HCT116 (cell line): Measurements from ENCODE around the gene OR51E2. TPM values are rescaled to one million over a fixed set of nuclear protein-coding genes. Genes with fewer than 3 reads are reported as not detected.

Source experiments
- ATAC-seq: fragments of 200-7000 bp; cut with Tn5 transposase; 2 replicates; pipeline ENCODE4 v1.9.1; 2020; ENCODE audit warnings: mild to moderate bottlenecking, moderate library complexity
- BruUV-seq: library from RNA; stranded (reverse); fragments of 400-500 nt; replicated peaks from 2 replicates; lab custom pipeline; 2021; lab: Mats Ljungman, UMichigan
- CTCF ChIA-PET: fragments of 300-600 bp; sonication (Branson Sonifier 250); formaldehyde crosslinking; loops from one replicate; lab custom pipeline; 2021; ENCODE audit warnings: antibody characterized with exemption; lab: Charles Lee
- POLR2A ChIA-PET: fragments of 300-600, 350-600 bp; sonication (Branson Sonifier 250); formaldehyde crosslinking; loops from one replicate; lab custom pipeline; 2021; ENCODE audit warnings: antibody characterized with exemption; lab: Charles Lee
- RAD21 ChIA-PET, 2 experiments: fragments of 300-600 bp; sonication (Branson Sonifier 250); formaldehyde crosslinking; loops; one replicate each; lab custom pipeline; 2023; ENCODE audit warnings: low total read pairs in 2 of 2; ENCODE audit not compliant: uncharacterized antibody in 2 of 2, unreplicated experiment in 2 of 2, low non-redundant PET in 1 of 2; lab: Charles Lee
- DNase-seq: peaks from one replicate; pipeline ENCODE4 v3.0.0-alpha.2; 2010; ENCODE audit warnings: low read depth, low spot score
- H2AFZ ChIP-seq: fragments of 200-600 bp; shearing (Covaris generic), sonication (generic); 2 replicates; pipeline ENCODE4 v1.6.1; 2017; ENCODE audit warnings: low read depth, mixed run types, mixed read lengths, antibody characterized with exemption, low read length; ENCODE audit not compliant: poor library complexity, severe bottlenecking
- H3K27ac ChIP-seq: 2 replicates; pipeline ENCODE4 v1.5.1; 2012; ENCODE audit warnings: low read depth, low read length
- H3K27me3 ChIP-seq: fragments of 200-600 bp; sonication (generic); 2 replicates; pipeline ENCODE4 v1.6.1; 2016; ENCODE audit warnings: mixed run types, low read length, mixed read lengths; ENCODE audit not compliant: insufficient read depth
- H3K36me3 ChIP-seq, 2 experiments: fragments of 200-500 bp in 1 of 2; fragments of 200-600 bp in 1 of 2; sonication (Bioruptor generic) in 1 of 2; sonication (generic) in 1 of 2; 2 replicates each; pipeline versions ENCODE4 v1.5.1 to v1.6.1; 2014 to 2016; ENCODE audit warnings: low read length in 2 of 2, inconsistent platforms in 1 of 2, mixed read lengths in 1 of 2, mixed run types in 1 of 2; ENCODE audit not compliant: insufficient read depth in 2 of 2, control insufficient read depth in 1 of 2
- H3K4me1 ChIP-seq, 2 experiments: fragments of 200-600 bp in 1 of 2; sonication (generic) in 1 of 2; 2 replicates each; pipeline versions ENCODE4 v1.5.1 to v1.6.1; 2012 to 2017; ENCODE audit warnings: low read length in 2 of 2, inconsistent platforms in 1 of 2, mild to moderate bottlenecking in 1 of 2, mixed read lengths in 1 of 2, mixed run types in 1 of 2, moderate library complexity in 1 of 2; ENCODE audit not compliant: insufficient read depth in 2 of 2, control insufficient read depth in 1 of 2
- H3K4me2 ChIP-seq: fragments of 200-600 bp; sonication (generic); 2 replicates; pipeline ENCODE4 v1.6.1; 2017; ENCODE audit warnings: mixed run types, low read length, mixed read lengths
- H3K4me3 ChIP-seq, 2 experiments: fragments of 200-600 bp in 1 of 2; sonication (generic) in 1 of 2; replicated peaks in 1 of 2; 2 replicates each; pipeline ENCODE4 v1.5.1; 2011 to 2016; ENCODE audit warnings: low read length in 2 of 2, control low read depth in 1 of 2, low read depth in 1 of 2, mild to moderate bottlenecking in 1 of 2, mixed read lengths in 1 of 2, mixed run types in 1 of 2
- H3K79me2 ChIP-seq: fragments of 200-600 bp; sonication (generic); 2 replicates; pipeline ENCODE4 v1.6.1; 2017; ENCODE audit warnings: mild to moderate bottlenecking, mixed run types, low read length, moderate library complexity, mixed read lengths; ENCODE audit not compliant: insufficient read depth
- H3K9ac ChIP-seq: fragments of 200-600 bp; sonication (generic); 2 replicates; pipeline ENCODE4 v1.6.1; 2016; ENCODE audit warnings: low read length, mixed read lengths
- H3K9me2 ChIP-seq: fragments of 200-600 bp; sonication (generic), shearing (Covaris generic); 2 replicates; pipeline ENCODE4 v1.6.1; 2017; ENCODE audit warnings: mixed run types, mild to moderate bottlenecking, moderate library complexity; ENCODE audit not compliant: insufficient read depth
- H3K9me3 ChIP-seq, 2 experiments: fragments of 200-500 bp in 1 of 2; fragments of 200-600 bp in 1 of 2; sonication (Bioruptor generic) in 1 of 2; sonication (generic) in 1 of 2; 2 replicates each; pipeline ENCODE4 v1.6.1; 2014 to 2017; ENCODE audit warnings: low read length in 2 of 2, mixed read lengths in 2 of 2, inconsistent platforms in 1 of 2, low read depth in 1 of 2, mild to moderate bottlenecking in 1 of 2, mixed run types in 1 of 2, moderate library complexity in 1 of 2; ENCODE audit not compliant: control insufficient read depth in 1 of 2, insufficient read depth in 1 of 2
- H4K20me1 ChIP-seq: fragments of 200-600 bp; sonication (generic), shearing (Covaris generic); 2 replicates; pipeline ENCODE4 v1.6.1; 2017; ENCODE audit warnings: mixed run types, mild to moderate bottlenecking, moderate library complexity; ENCODE audit not compliant: insufficient read depth
- CBX3 ChIP-seq: IDR thresholded peaks from 2 replicates; pipeline ENCODE4 v1.6.1; 2012; ENCODE audit warnings: low read depth
- CEBPB ChIP-seq: IDR thresholded peaks from 2 replicates; pipeline ENCODE4 v1.6.1; 2012; ENCODE audit warnings: low read depth
- EGR1 ChIP-seq: IDR thresholded peaks from 2 replicates; pipeline ENCODE4 v1.6.1; 2012; ENCODE audit warnings: low read depth
- EZH2 ChIP-seq: fragments of 200-600 bp; sonication (generic); IDR thresholded peaks from 2 replicates; pipeline ENCODE4 v1.6.1; 2017; ENCODE audit warnings: antibody characterized with exemption, mixed run types
- EZH2phosphoT487 ChIP-seq: fragments of 200-600 bp; IDR thresholded peaks from 2 replicates; pipeline ENCODE4 v1.6.1; 2018; ENCODE audit warnings: antibody characterized with exemption, borderline replicate concordance
- FOSL1 ChIP-seq: IDR thresholded peaks from 2 replicates; pipeline ENCODE4 v1.6.1; 2012; ENCODE audit warnings: low read depth
- POLR2A ChIP-seq: IDR thresholded peaks from 2 replicates; pipeline ENCODE4 v1.7.0; 2011; ENCODE audit warnings: borderline replicate concordance; ENCODE audit not compliant: insufficient read depth, insufficient read length; ENCODE audit errors: extremely low read depth
- RAD21 ChIP-seq: IDR thresholded peaks from 2 replicates; pipeline ENCODE4 v1.6.1; 2012; ENCODE audit warnings: low read depth, mild to moderate bottlenecking
- SP1 ChIP-seq: IDR thresholded peaks from 2 replicates; pipeline ENCODE4 v1.6.1; 2012; ENCODE audit warnings: low read depth
- ZFX ChIP-seq: fragments of 450-650 bp; IDR thresholded peaks from 2 replicates; pipeline ENCODE4 v1.6.1; 2017
- ZNF274 ChIP-seq: fragments of 200-500 bp; sonication (Bioruptor generic); IDR thresholded peaks from 2 replicates; pipeline ENCODE4 v1.6.1; 2014; ENCODE audit warnings: mild to moderate bottlenecking, low read depth, low read length, inconsistent platforms
- intact Hi-C: fragments of 100-400 bp; cut with micrococcal nuclease; formaldehyde crosslinking; loops from 2 replicates; pipeline ENCODE4 v1.10.0; 2022
- total RNA-seq: library from RNA; stranded (reverse); gene quantifications from one replicate; pipeline ENCODE4 v1.2.1, GENCODE V29; 2021; ENCODE audit not compliant: unreplicated experiment
- TF ChIP-seq, protein P1 (sequence below): IDR thresholded peaks from 2 replicates; pipeline ENCODE4 v1.6.1; 2012; ENCODE audit warnings: low read depth
- TF ChIP-seq, protein P2 (sequence below): IDR thresholded peaks from 2 replicates; pipeline ENCODE4 v1.6.1; 2012
- TF ChIP-seq, protein P3 (sequence below): IDR thresholded peaks from 2 replicates; pipeline ENCODE4 v1.6.1; 2011; ENCODE audit warnings: mild to moderate bottlenecking, low read length, moderate library complexity; ENCODE audit not compliant: insufficient replicate concordance; ENCODE audit errors: extremely low read depth

Gene OR51E2
- total RNA-seq, 1 experiment from 2014 or later, result not detected

DNA sequence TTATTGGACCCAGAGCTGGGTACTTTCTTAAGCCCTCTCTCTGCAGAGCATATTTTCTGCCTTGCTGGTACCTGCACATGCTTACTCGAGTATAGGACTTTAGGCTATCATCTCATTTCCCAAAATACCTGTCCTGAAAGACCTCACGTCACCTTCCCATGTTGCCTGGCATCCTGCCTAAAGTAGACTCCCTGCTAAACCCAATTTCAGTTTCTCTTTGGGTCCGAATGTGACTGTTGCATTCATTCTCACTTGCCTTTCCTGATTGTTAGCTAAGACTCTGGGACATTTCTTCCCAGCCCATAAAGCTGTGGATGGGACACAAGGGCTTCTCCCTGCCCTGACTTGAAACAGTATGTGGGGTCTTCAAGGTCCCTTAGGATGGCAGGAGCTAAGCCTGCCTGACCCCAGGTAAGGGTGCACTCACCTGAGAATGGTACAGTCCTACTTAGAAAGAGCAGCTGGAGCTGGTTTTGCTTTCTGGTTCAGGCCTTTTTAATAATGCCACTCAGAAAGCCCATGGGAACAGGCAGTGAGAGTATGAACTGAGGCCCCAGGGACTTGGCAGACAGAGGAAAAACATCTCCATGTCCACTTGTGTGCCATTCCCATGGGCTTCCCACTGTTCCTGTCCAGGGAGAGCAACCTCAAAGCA, 12.9 kb downstream of the OR51E2 start:
- POLR2A ChIA-PET, result no interaction called here
- H3K4me3 ChIP-seq, result no peak overlapping the region
- no peak for TF ChIP-seq FOSL1
- TF ChIP-seq EZH2phosphoT487, result no peak
- no peak for TF ChIP-seq EGR1
- TF ChIP-seq, protein P1, sequence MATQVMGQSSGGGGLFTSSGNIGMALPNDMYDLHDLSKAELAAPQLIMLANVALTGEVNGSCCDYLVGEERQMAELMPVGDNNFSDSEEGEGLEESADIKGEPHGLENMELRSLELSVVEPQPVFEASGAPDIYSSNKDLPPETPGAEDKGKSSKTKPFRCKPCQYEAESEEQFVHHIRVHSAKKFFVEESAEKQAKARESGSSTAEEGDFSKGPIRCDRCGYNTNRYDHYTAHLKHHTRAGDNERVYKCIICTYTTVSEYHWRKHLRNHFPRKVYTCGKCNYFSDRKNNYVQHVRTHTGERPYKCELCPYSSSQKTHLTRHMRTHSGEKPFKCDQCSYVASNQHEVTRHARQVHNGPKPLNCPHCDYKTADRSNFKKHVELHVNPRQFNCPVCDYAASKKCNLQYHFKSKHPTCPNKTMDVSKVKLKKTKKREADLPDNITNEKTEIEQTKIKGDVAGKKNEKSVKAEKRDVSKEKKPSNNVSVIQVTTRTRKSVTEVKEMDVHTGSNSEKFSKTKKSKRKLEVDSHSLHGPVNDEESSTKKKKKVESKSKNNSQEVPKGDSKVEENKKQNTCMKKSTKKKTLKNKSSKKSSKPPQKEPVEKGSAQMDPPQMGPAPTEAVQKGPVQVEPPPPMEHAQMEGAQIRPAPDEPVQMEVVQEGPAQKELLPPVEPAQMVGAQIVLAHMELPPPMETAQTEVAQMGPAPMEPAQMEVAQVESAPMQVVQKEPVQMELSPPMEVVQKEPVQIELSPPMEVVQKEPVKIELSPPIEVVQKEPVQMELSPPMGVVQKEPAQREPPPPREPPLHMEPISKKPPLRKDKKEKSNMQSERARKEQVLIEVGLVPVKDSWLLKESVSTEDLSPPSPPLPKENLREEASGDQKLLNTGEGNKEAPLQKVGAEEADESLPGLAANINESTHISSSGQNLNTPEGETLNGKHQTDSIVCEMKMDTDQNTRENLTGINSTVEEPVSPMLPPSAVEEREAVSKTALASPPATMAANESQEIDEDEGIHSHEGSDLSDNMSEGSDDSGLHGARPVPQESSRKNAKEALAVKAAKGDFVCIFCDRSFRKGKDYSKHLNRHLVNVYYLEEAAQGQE, result no peak
- TF ChIP-seq RAD21, result no peak
- TF ChIP-seq, protein P2, sequence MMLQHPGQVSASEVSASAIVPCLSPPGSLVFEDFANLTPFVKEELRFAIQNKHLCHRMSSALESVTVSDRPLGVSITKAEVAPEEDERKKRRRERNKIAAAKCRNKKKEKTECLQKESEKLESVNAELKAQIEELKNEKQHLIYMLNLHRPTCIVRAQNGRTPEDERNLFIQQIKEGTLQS, result no peak
- TF ChIP-seq, protein P3, sequence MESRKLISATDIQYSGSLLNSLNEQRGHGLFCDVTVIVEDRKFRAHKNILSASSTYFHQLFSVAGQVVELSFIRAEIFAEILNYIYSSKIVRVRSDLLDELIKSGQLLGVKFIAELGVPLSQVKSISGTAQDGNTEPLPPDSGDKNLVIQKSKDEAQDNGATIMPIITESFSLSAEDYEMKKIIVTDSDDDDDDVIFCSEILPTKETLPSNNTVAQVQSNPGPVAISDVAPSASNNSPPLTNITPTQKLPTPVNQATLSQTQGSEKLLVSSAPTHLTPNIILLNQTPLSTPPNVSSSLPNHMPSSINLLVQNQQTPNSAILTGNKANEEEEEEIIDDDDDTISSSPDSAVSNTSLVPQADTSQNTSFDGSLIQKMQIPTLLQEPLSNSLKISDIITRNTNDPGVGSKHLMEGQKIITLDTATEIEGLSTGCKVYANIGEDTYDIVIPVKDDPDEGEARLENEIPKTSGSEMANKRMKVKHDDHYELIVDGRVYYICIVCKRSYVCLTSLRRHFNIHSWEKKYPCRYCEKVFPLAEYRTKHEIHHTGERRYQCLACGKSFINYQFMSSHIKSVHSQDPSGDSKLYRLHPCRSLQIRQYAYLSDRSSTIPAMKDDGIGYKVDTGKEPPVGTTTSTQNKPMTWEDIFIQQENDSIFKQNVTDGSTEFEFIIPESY, result no peak
- no peak for TF ChIP-seq SP1
- no peak for TF ChIP-seq EZH2
- TF ChIP-seq CEBPB, result no peak
- TF ChIP-seq CBX3, result no peak
- TF ChIP-seq ZNF274, result no peak
- TF ChIP-seq POLR2A, result no peak
- no peak for TF ChIP-seq ZFX
- TF ChIP-seq, all 23 proteins: peak for 0
- intact Hi-C loops, result no loop called here
- Histone ChIP-seq H3K27ac (no peak overlapping the region), H3K36me3 (no peaks in the 10 kb centered on the region), H3K9ac (no peak overlapping the region), H3K4me1 (no peaks in the 10 kb centered on the region), H3K27me3 (peaks cover 45% of the 10 kb centered on the region; the same call in 1 of the 2 replicates), H4K20me1 (no peaks in the 10 kb centered on the region), H3K9me3 (no peaks in the 10 kb centered on the region), H3K9me2 (no peaks in the 10 kb centered on the region), H3K4me2 (no peak overlapping the region), H2AFZ (no peak overlapping the region), H3K79me2 (no peaks in the 10 kb centered on the region)
- no TSS peak for BruUV-seq
- DNase-seq (no peak), ATAC-seq (no peak)
- ChIA-PET CTCF (no interaction called here), RAD21 (no interaction called here)
